ENCODE results near the gene PIGA. TPM values are rescaled to one million over a fixed set of nuclear protein-coding genes. Genes with fewer than 3 reads are reported as not detected.

The PIGA gene
- total RNA-seq, 1 experiment from 2014 or later, result 11.3 TPM

DNA sequence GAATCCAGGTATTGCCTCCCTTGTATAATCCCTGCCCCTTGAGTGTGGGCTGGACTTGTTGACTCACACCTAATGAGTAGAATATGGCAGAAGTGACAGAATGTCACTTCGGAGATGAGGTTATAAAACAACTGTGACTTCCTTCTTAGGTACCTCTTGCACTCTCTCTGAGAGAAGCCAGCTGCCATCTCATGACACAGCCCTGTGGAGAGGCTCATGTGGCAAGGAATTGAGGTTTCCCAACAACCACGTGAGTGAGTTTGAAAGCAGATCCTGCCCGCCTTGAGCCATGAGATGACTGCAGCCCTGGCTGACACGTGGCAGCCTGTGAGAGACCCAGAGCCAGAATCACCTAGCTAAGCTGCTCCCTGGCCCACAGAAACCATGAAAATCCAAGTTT, 33.4 kb downstream of the PIGA start:
- no peak for ATAC-seq
- no peak overlapping the region for H3K4me3 Mint-ChIP-seq
- TF ChIP-seq, protein P1, sequence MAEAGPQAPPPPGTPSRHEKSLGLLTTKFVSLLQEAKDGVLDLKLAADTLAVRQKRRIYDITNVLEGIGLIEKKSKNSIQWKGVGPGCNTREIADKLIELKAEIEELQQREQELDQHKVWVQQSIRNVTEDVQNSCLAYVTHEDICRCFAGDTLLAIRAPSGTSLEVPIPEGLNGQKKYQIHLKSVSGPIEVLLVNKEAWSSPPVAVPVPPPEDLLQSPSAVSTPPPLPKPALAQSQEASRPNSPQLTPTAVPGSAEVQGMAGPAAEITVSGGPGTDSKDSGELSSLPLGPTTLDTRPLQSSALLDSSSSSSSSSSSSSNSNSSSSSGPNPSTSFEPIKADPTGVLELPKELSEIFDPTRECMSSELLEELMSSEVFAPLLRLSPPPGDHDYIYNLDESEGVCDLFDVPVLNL (CRISPR knock-in tag; IDR thresholded peaks at IDR 0.05; ENCODE audit: borderline replicate concordance, low read depth), result no peak
- TF ChIP-seq, protein P2, sequence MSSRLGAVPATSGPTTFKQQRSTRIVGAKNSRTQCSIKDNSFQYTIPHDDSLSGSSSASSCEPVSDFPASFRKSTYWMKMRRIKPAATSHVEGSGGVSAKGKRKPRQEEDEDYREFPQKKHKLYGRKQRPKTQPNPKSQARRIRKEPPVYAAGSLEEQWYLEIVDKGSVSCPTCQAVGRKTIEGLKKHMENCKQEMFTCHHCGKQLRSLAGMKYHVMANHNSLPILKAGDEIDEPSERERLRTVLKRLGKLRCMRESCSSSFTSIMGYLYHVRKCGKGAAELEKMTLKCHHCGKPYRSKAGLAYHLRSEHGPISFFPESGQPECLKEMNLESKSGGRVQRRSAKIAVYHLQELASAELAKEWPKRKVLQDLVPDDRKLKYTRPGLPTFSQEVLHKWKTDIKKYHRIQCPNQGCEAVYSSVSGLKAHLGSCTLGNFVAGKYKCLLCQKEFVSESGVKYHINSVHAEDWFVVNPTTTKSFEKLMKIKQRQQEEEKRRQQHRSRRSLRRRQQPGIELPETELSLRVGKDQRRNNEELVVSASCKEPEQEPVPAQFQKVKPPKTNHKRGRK (CRISPR knock-in tag; IDR thresholded peaks at IDR 0.05; ENCODE audit: borderline replicate concordance), result no peak
- TF ChIP-seq IRF2 (CRISPR knock-in tag; IDR thresholded peaks at IDR 0.05; ENCODE audit: borderline replicate concordance, low read depth), result no peak
- no peak for TF ChIP-seq CREB1 (CRISPR knock-in tag; IDR thresholded peaks at IDR 0.05)
- TF ChIP-seq SOX15 (CRISPR knock-in tag; IDR thresholded peaks at IDR 0.05), result no peak
- TF ChIP-seq CBFB (CRISPR knock-in tag; IDR thresholded peaks at IDR 0.05; ENCODE audit: low read depth), result no peak
- TF ChIP-seq, protein P3, sequence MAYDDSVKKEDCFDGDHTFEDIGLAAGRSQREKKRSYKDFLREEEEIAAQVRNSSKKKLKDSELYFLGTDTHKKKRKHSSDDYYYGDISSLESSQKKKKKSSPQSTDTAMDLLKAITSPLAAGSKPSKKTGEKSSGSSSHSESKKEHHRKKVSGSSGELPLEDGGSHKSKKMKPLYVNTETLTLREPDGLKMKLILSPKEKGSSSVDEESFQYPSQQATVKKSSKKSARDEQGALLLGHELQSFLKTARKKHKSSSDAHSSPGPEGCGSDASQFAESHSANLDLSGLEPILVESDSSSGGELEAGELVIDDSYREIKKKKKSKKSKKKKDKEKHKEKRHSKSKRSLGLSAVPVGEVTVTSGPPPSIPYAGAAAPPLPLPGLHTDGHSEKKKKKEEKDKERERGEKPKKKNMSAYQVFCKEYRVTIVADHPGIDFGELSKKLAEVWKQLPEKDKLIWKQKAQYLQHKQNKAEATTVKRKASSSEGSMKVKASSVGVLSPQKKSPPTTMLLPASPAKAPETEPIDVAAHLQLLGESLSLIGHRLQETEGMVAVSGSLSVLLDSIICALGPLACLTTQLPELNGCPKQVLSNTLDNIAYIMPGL (CRISPR knock-in tag; IDR thresholded peaks at IDR 0.05), result no peak
- TF ChIP-seq, protein P4, sequence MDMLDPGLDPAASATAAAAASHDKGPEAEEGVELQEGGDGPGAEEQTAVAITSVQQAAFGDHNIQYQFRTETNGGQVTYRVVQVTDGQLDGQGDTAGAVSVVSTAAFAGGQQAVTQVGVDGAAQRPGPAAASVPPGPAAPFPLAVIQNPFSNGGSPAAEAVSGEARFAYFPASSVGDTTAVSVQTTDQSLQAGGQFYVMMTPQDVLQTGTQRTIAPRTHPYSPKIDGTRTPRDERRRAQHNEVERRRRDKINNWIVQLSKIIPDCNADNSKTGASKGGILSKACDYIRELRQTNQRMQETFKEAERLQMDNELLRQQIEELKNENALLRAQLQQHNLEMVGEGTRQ (CRISPR knock-in tag; IDR thresholded peaks at IDR 0.05), result no peak
- TF ChIP-seq GRHL2 (CRISPR knock-in tag; IDR thresholded peaks at IDR 0.05; ENCODE audit: insufficient replicate concordance, severe bottlenecking), result no peak
- TF ChIP-seq, protein P5, sequence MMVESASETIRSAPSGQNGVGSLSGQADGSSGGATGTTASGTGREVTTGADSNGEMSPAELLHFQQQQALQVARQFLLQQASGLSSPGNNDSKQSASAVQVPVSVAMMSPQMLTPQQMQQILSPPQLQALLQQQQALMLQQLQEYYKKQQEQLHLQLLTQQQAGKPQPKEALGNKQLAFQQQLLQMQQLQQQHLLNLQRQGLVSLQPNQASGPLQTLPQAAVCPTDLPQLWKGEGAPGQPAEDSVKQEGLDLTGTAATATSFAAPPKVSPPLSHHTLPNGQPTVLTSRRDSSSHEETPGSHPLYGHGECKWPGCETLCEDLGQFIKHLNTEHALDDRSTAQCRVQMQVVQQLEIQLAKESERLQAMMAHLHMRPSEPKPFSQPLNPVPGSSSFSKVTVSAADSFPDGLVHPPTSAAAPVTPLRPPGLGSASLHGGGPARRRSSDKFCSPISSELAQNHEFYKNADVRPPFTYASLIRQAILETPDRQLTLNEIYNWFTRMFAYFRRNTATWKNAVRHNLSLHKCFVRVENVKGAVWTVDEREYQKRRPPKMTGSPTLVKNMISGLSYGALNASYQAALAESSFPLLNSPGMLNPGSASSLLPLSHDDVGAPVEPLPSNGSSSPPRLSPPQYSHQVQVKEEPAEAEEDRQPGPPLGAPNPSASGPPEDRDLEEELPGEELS (CRISPR knock-in tag; IDR thresholded peaks at IDR 0.05), result no peak
- no peak for TF ChIP-seq ZNF671 (CRISPR knock-in tag; IDR thresholded peaks at IDR 0.05)
- no peak for TF ChIP-seq KAT7 (CRISPR knock-in tag; IDR thresholded peaks at IDR 0.05; ENCODE audit: borderline replicate concordance)
- no peak for TF ChIP-seq JUN (CRISPR knock-in tag; IDR thresholded peaks at IDR 0.05)
- TF ChIP-seq NFATC4 (CRISPR knock-in tag; IDR thresholded peaks at IDR 0.05), result no peak
- no peak for TF ChIP-seq NR1H2 (CRISPR knock-in tag; IDR thresholded peaks at IDR 0.05)
- TF ChIP-seq MXD4 (CRISPR knock-in tag; IDR thresholded peaks at IDR 0.05; ENCODE audit: borderline replicate concordance), result no peak
- no peak for TF ChIP-seq ZNF416 (CRISPR knock-in tag; IDR thresholded peaks at IDR 0.05)
- no peak for DNase-seq (ENCODE audit: low spot score)
- ChIA-PET CTCF (interaction anchor here (0.7 kb wide), 1 partner anchor 115 kb away, joined by 3 read pairs; no protein-coding TSS in a partner anchor), POLR2A (no interaction called here)
- peaks cover 9% of the 10 kb centered on the region for H3K4me1 Mint-ChIP-seq
- no peaks in the 10 kb centered on the region; the same call in 1 of the 2 replicates for H3K27me3 Mint-ChIP-seq (ENCODE audit: low read depth)
- no peaks in the 10 kb centered on the region for H3K9me3 Mint-ChIP-seq
- no peaks in the 10 kb centered on the region for H3K36me3 Mint-ChIP-seq
- H3K27ac Mint-ChIP-seq, result no peak overlapping the region

All from WTC11 (cell line).